K562 (cell line): ENCODE results near the gene ENO3. TPM values are rescaled to one million over a fixed set of nuclear protein-coding genes. Genes with fewer than 3 reads are reported as not detected.

Experiments used
- ARID1B ChIP-seq: fragments of 450-650 bp; IDR thresholded peaks from 2 replicates; pipeline ENCODE4 v1.6.1; 2016; ENCODE audit warnings: antibody characterized with exemption, mild to moderate bottlenecking, inconsistent platforms
- ATF1 ChIP-seq, 2 experiments: fragments of 450-650 bp in 1 of 2; IDR thresholded peaks; 2 replicates each; pipeline ENCODE4 v1.6.1; 2016; ENCODE audit warnings: missing compliant biosample characterization in 1 of 2, missing genetic modification characterization in 1 of 2
- KDM1A ChIP-seq, 2 experiments: fragments of 450-650 bp; IDR thresholded peaks; 2 replicates each; pipeline ENCODE4 v1.6.1; 2016; ENCODE audit warnings: mild to moderate bottlenecking in 2 of 2
- KLF13 ChIP-seq: fragments of 450-650 bp; IDR thresholded peaks from 2 replicates; pipeline ENCODE4 v1.6.1; 2016; ENCODE audit warnings: missing genetic modification characterization, low read depth, mild to moderate bottlenecking, missing compliant biosample characterization, moderate library complexity, borderline replicate concordance
- MCM3 ChIP-seq: fragments of 450-650 bp; IDR thresholded peaks from 2 replicates; pipeline ENCODE4 v1.6.1; 2016
- MCM7 ChIP-seq, 2 experiments: fragments of 450-650 bp; IDR thresholded peaks; 2 replicates each; pipeline ENCODE4 v1.6.1; 2016 to 2018
- NCOA6 ChIP-seq: fragments of 450-650 bp; IDR thresholded peaks from 2 replicates; pipeline ENCODE4 v1.6.1; 2017; ENCODE audit warnings: mild to moderate bottlenecking
- RUNX1 ChIP-seq: sonication (generic); IDR thresholded peaks from 2 replicates; pipeline ENCODE4 v1.6.1; 2016; ENCODE audit warnings: antibody characterized with exemption, low read depth
- SMC3 ChIP-seq: conservative IDR thresholded peaks from 2 replicates; pipeline ENCODE4 v1.6.1; 2011; ENCODE audit warnings: low read depth, low read length, improper control_type of control experiment; ENCODE audit not compliant: insufficient read depth
- TAF7 ChIP-seq: fragments of 450-650 bp; IDR thresholded peaks from 2 replicates; pipeline ENCODE4 v1.6.1; 2016; ENCODE audit warnings: missing genetic modification characterization, missing compliant biosample characterization
- TFE3 ChIP-seq: fragments of 450-650 bp; formaldehyde crosslinking; IDR thresholded peaks from 2 replicates; pipeline ENCODE4 v1.4.0; 2020; ENCODE audit warnings: mild to moderate bottlenecking, mixed read lengths
- ZBTB12 ChIP-seq: fragments of 250-450 bp; sonication (Bioruptor Pico); IDR thresholded peaks from 2 replicates; pipeline ENCODE4 v1.4.0; 2020
- ZHX1 ChIP-seq: fragments of 150-350 bp; conservative IDR thresholded peaks from 2 replicates; pipeline ENCODE4 v1.6.1; 2014; ENCODE audit warnings: low read length
- ZNF3 ChIP-seq: fragments of 250-450 bp; sonication (Bioruptor Pico); IDR thresholded peaks from 2 replicates; pipeline ENCODE4 v1.5.0; 2021; ENCODE audit warnings: mild to moderate bottlenecking, moderate library complexity
- ZNF561 ChIP-seq: fragments of 450-650 bp; formaldehyde crosslinking; conservative IDR thresholded peaks from 2 replicates; pipeline ENCODE4 v1.4.0; 2020; ENCODE audit warnings: mild to moderate bottlenecking, moderate library complexity
- ZNF586 ChIP-seq: fragments of 450-650 bp; formaldehyde crosslinking; conservative IDR thresholded peaks from 2 replicates; pipeline ENCODE4 v1.4.0; 2020; ENCODE audit warnings: mild to moderate bottlenecking, moderate library complexity
- ZSCAN32 ChIP-seq: fragments of 450-650 bp; formaldehyde crosslinking; IDR thresholded peaks from 2 replicates; pipeline ENCODE4 v1.4.0; 2020; ENCODE audit warnings: mild to moderate bottlenecking, moderate library complexity
- polyA plus RNA-seq, 8 experiments: library from polyadenylated mRNA; depleted of rRNA in 4 of 8; stranded (reverse) in 5 of 8; unstranded in 3 of 8; fragments of >200 nt; fragmentation: Nextera tagmentation in 2 of 8; fragmentation: Illumina TruSeq in 1 of 8; extraction: Ambion mirVana in 2 of 8; extraction: Trizol in 1 of 8; gene quantifications; 2 replicates each; pipeline versions ENCODE4 v1.2.1 to v1.2.3, GENCODE V29; 2011 to 2014; ENCODE audit warnings: inconsistent platforms in 1 of 8, missing spikeins in 1 of 8
- total RNA-seq, 7 experiments: library from RNA; depleted of rRNA in 6 of 7; stranded (reverse); fragments of >200 nt in 6 of 7; fragmentation: Illumina TruSeq in 2 of 7; extraction: Trizol in 2 of 7; gene quantifications; 2 replicates each; pipeline versions ENCODE4 v1.2.1 to v1.2.3, GENCODE V29; 2011 to 2021; ENCODE audit warnings: low replicate concordance in 1 of 7
- TF ChIP-seq, protein P1 (sequence below), 2 experiments: IDR thresholded peaks; 2 replicates each; pipeline ENCODE4 v1.6.1; 2011; ENCODE audit warnings: borderline replicate concordance in 1 of 2, control low read depth in 1 of 2, low read depth in 1 of 2, low read length in 1 of 2, mild to moderate bottlenecking in 1 of 2, mixed read lengths in 1 of 2, moderate library complexity in 1 of 2; ENCODE audit not compliant: insufficient read depth in 1 of 2, insufficient read length in 1 of 2, poor library complexity in 1 of 2, severe bottlenecking in 1 of 2; ENCODE audit errors: extremely low read depth in 1 of 2
- TF ChIP-seq, protein P2 (sequence below): fragments of 250-450 bp; sonication (Bioruptor Pico); IDR thresholded peaks from 2 replicates; pipeline ENCODE4 v1.8.0; 2021; ENCODE audit warnings: borderline replicate concordance, mild to moderate bottlenecking, moderate library complexity; ENCODE audit not compliant: poor library complexity, severe bottlenecking

The ENO3 gene
- total and polyA plus RNA-seq, 9 of the 15 experiments (the other 6 are each of a cell fraction or from before 2014, with no cell fraction given): 5.7 to 17.2 (median 9.9) TPM

- no peak for TF ChIP-seq ZNF3 (CRISPR knock-in tag)
- no peak for TF ChIP-seq TFE3 (CRISPR knock-in tag)
- no peak for TF ChIP-seq MCM7 (IDR thresholded peaks at IDR 0.05)
- no peak for TF ChIP-seq RUNX1
- no peak for TF ChIP-seq MCM3
- TF ChIP-seq, protein P1, sequence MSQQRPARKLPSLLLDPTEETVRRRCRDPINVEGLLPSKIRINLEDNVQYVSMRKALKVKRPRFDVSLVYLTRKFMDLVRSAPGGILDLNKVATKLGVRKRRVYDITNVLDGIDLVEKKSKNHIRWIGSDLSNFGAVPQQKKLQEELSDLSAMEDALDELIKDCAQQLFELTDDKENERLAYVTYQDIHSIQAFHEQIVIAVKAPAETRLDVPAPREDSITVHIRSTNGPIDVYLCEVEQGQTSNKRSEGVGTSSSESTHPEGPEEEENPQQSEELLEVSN (IDR thresholded peaks at IDR 0.05; ENCODE audit: borderline replicate concordance in 1 of 2, extremely low read depth in 1 of 2, insufficient read depth in 1 of 2, insufficient read length in 1 of 2, low read depth in 1 of 2, low read length in 1 of 2, poor library complexity in 1 of 2, severe bottlenecking in 1 of 2): peak; percentile 90 to 95
- no peak for TF ChIP-seq KLF13 (tag)
- TF ChIP-seq ZNF586 (CRISPR knock-in tag): no peak
- TF ChIP-seq ZHX1: no peak
- TF ChIP-seq ZSCAN32 (CRISPR knock-in tag): no peak
- TF ChIP-seq, protein P2, sequence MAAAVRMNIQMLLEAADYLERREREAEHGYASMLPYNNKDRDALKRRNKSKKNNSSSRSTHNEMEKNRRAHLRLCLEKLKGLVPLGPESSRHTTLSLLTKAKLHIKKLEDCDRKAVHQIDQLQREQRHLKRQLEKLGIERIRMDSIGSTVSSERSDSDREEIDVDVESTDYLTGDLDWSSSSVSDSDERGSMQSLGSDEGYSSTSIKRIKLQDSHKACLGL (CRISPR knock-in tag): no peak
- no peak for TF ChIP-seq ZNF561 (CRISPR knock-in tag)
- peak in 1 of 2 experiments; percentile 16; a peak in 1 of 4 replicates for TF ChIP-seq KDM1A (IDR thresholded peaks at IDR 0.05)
- no peak for TF ChIP-seq TAF7 (tag)
- TF ChIP-seq NCOA6: peak; percentile 89
- TF ChIP-seq SMC3: no peak
- no peak for TF ChIP-seq ZBTB12 (CRISPR knock-in tag)
- no peak for TF ChIP-seq ATF1 (CRISPR knock-in tag; IDR thresholded peaks at IDR 0.05)
- no peak for TF ChIP-seq ATF1 (tag; IDR thresholded peaks at IDR 0.05)
- no peak for TF ChIP-seq ARID1B
Observed at GRCh38 chr17:4949321-4950074, 1.4 kb upstream of the ENO3 start (continued).
